PFSK-1 (cell line): ENCODE results near the gene TMEM69.

Source experiments
- POLR2AphosphoS5 ChIP-seq: IDR thresholded peaks from 2 replicates; pipeline ENCODE4 v1.6.1; 2012; ENCODE audit warnings: low read depth, mild to moderate bottlenecking, control low read depth, low read length, moderate library complexity
- TF ChIP-seq, protein P1 (sequence below), 2 experiments: IDR thresholded peaks; 2 replicates each; pipeline versions ENCODE4 v1.6.1 to v1.8.0; 2011 to 2012; ENCODE audit warnings: low read depth in 2 of 2, low read length in 2 of 2, control low read depth in 1 of 2, inconsistent platforms in 1 of 2, mild to moderate bottlenecking in 1 of 2, moderate library complexity in 1 of 2; ENCODE audit not compliant: insufficient read depth in 1 of 2

DNA sequence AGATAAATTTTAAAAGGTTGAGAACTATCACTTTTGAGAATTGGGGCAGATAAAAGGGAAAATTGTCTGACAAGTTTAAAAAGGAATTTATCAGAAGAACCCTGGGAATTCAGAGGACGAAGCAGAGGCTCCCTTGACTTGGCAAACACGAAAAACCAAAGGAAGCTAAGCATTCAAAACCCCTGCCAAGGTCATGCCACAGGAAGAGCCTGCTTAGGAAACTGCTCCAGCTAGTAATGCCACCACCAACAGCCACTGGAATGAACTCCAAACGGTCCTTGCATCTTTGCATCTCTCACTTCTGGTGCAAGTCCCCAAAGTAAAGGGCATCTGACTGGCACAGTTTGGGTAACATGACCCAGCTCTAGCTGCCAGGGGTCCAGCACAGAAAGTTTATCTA is 8.9 kb upstream of the TMEM69 start:
- no peak for TF ChIP-seq POLR2AphosphoS5
- TF ChIP-seq, protein P1, sequence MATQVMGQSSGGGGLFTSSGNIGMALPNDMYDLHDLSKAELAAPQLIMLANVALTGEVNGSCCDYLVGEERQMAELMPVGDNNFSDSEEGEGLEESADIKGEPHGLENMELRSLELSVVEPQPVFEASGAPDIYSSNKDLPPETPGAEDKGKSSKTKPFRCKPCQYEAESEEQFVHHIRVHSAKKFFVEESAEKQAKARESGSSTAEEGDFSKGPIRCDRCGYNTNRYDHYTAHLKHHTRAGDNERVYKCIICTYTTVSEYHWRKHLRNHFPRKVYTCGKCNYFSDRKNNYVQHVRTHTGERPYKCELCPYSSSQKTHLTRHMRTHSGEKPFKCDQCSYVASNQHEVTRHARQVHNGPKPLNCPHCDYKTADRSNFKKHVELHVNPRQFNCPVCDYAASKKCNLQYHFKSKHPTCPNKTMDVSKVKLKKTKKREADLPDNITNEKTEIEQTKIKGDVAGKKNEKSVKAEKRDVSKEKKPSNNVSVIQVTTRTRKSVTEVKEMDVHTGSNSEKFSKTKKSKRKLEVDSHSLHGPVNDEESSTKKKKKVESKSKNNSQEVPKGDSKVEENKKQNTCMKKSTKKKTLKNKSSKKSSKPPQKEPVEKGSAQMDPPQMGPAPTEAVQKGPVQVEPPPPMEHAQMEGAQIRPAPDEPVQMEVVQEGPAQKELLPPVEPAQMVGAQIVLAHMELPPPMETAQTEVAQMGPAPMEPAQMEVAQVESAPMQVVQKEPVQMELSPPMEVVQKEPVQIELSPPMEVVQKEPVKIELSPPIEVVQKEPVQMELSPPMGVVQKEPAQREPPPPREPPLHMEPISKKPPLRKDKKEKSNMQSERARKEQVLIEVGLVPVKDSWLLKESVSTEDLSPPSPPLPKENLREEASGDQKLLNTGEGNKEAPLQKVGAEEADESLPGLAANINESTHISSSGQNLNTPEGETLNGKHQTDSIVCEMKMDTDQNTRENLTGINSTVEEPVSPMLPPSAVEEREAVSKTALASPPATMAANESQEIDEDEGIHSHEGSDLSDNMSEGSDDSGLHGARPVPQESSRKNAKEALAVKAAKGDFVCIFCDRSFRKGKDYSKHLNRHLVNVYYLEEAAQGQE (IDR thresholded peaks at IDR 0.05; ENCODE audit: insufficient read depth in 1 of 2, low read depth in 2 of 2, low read length in 2 of 2): no peak
